GF-D8 (cell line): Measurements from ENCODE around the gene ATRN.

ENCODE experiments used
- DNase-seq: peaks from one replicate; lab custom pipeline; 2025; lab: John Stamatoyannopoulos, UW

ATRN gene

DNA sequence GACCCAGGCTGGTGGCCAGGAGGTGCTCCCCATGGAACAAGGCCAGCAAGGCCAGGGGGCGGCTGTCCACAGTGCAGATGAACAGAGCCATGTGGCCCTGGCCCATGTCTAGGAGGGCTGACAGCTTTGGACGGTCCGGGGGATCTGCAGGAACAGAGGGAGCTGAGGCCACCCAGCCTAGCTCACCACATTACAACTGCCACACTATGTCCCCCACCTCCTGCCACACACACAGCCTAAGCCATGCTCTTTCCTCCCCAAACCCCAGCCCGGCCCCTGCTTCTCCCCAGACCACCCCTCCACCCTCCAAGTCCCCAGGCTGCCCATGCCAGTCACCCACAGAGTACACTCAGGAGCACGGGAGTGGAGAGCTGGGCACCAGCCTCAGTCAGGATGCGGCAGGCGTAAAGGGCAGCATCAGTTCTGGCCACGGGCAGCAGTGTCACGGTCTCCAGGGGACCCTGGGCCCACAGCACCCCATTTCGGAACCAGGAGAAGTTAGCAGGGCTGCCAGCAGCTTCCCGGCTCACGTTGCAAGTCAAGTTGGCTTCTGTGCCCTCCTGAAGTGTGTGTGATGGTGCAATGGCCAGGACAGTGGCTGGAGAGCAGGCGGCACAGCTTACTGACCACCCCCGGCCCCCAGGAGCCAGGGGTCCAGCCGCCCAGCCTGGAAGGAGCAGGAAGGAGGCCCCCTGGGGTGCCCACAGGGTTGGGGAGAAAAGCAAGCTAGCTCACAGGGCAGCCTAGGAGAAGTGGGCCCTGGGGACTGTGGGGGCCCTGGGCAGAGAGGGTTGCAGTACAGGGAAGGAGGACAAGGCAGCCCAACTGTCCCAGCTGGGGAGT is 226.1 kb downstream of the ATRN start:
- no peak for DNase-seq

DNA sequence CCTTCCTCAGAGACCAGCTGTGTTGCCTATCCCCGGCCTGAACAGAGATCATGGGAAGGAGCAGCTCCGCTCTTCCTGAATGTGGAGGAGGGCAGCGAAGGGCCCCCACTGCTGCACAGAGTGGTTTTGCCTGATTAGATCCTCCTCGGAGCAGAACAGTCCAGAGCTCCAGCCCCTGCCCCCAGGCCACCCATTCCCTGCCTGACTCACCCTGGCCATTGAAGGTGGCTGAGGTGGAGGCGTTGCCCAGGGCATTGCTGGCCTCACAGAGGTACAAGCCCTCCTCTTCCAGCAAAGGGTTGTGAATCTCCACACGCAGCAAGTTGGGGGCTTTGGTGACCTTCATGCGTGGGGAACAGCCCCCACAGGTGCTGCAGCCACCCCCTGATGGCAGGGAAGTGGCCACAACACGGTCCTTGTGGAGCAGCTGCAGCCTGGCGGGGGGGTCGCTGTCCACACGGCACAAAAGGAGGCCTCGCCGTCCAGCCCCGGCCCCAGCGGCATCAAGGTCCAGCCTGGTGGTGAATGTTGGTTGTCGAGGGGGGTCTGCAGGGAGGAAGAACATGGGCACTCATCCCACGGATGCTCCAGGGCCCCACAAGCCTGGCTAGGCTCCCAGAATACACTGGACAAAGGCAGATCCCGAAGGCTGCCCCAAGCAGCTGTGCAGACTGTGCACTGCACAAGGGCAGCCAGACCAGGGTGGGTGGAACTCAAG is 226.9 kb downstream of the ATRN start:
- DNase-seq, result no peak

DNA sequence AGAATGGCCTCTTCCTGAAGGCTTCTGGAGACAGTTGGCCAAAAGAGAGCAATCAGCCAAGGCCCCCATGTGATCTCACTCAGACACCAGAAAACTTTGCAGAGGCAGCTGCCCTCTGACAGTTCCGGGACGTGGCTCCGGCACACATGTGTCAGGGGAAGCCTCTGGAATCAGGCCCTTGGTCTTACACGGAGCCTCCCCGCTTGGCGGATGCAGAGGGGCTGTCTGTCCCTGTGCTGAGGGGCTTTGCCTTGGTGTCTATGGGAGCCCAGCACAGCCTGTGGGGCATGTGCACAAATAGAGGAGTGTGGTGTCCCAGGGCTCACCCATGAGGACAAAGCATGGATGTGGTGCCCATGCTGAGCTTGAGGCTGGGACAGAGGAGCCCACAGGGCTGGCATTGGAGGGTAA is 227.8 kb downstream of the ATRN start:
- DNase-seq, result no peak

DNA sequence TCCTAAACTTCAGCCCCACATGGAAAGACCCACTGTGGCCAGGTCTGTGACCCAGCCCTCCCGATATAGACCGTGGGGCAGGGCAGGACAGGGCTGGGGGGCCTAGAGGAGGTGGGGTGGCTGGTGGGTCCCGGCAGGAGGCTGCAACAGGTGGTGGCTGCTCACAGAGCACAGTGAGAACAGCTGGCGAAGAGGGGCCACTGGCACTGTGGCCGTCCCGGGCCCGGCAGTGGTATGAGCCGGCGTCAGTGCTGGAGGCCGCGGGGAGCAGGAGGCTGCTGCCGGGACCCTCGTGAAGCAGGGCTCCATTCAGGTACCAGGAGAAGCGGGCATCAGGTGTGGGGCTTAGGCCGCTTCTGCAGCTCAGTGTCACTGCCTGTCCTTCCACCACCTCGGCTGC is 228.2 kb downstream of the ATRN start:
- DNase-seq, result no peak
